Osteoblast (primary cell): ENCODE results near the gene KLHDC7B. TPM values are rescaled to one million over a fixed set of nuclear protein-coding genes. Genes with fewer than 3 reads are reported as not detected.
"Not testable (repeated sequence)": the region's sequence is repeated elsewhere in the genome, so short reads cannot be mapped to it uniquely, and the experiment has no call there.

ENCODE experiments used
- DNase-seq: peaks from one replicate; pipeline ENCODE4 v3.0.0; 2011; ENCODE audit warnings: low spot score, mixed read lengths; ENCODE audit not compliant: insufficient read length; ENCODE audit errors: missing footprints
- H2AFZ ChIP-seq: 2 replicates; pipeline ENCODE4 v1.6.0; 2011; ENCODE audit warnings: mild to moderate bottlenecking, low read length
- H3K27ac ChIP-seq: 2 replicates; pipeline ENCODE4 v1.5.1; 2011; ENCODE audit warnings: mild to moderate bottlenecking, low read depth, low read length, moderate library complexity
- H3K27me3 ChIP-seq: 2 replicates; pipeline ENCODE4 v1.6.0; 2012; ENCODE audit warnings: mild to moderate bottlenecking, control low read depth, inconsistent platforms, low read length, moderate library complexity; ENCODE audit not compliant: insufficient read depth
- H3K36me3 ChIP-seq: 2 replicates; pipeline ENCODE4 v1.5.1; 2011; ENCODE audit warnings: mild to moderate bottlenecking, low read length, control low read depth, moderate library complexity; ENCODE audit not compliant: insufficient read depth
- H3K4me1 ChIP-seq: 2 replicates; pipeline ENCODE4 v1.5.1; 2011; ENCODE audit warnings: mild to moderate bottlenecking, low read length, control low read depth, moderate library complexity; ENCODE audit not compliant: insufficient read depth
- H3K4me2 ChIP-seq: 2 replicates; pipeline ENCODE4 v1.6.0; 2011; ENCODE audit warnings: mild to moderate bottlenecking, low read length; ENCODE audit not compliant: insufficient read depth
- H3K4me3 ChIP-seq: fragments of 200-600 bp; sonication (generic); 3 replicates; pipeline ENCODE4 v1.5.1; 2012; ENCODE audit warnings: mild to moderate bottlenecking, low read length, inconsistent platforms; ENCODE audit not compliant: insufficient read depth
- H3K79me2 ChIP-seq: 2 replicates; pipeline ENCODE4 v1.6.0; 2012; ENCODE audit warnings: mild to moderate bottlenecking, low read length, control low read depth, inconsistent platforms; ENCODE audit not compliant: insufficient read depth
- H3K9me3 ChIP-seq: 2 replicates; pipeline ENCODE4 v1.5.1; 2011; ENCODE audit warnings: low read depth, low read length, control low read depth
- H4K20me1 ChIP-seq: 2 replicates; pipeline ENCODE4 v1.6.0; 2012; ENCODE audit warnings: mild to moderate bottlenecking, low read length, control low read depth; ENCODE audit not compliant: insufficient read depth
- CTCF ChIP-seq: IDR thresholded peaks from 2 replicates; pipeline ENCODE4 v1.5.1; 2011; ENCODE audit warnings: mild to moderate bottlenecking, low read depth, low read length, moderate library complexity; ENCODE audit errors: extremely low read depth
- total RNA-seq: library from RNA; depleted of rRNA; stranded (reverse); fragments of >200 nt; gene quantifications from 2 replicates; pipeline ENCODE4 v1.2.3, GENCODE V29; 2012

Gene KLHDC7B
- total RNA-seq, 1 donor = 0.72 TPM

- Histone ChIP-seq H3K27ac (no peak overlapping the region), H4K20me1 (peaks cover 2% of the 10 kb centered on the region), H3K4me2 (no peak overlapping the region), H3K79me2 (peaks cover 53% of the 10 kb centered on the region), H3K27me3 (no peaks in the 10 kb centered on the region), H3K4me1 (no peaks in the 10 kb centered on the region), H2AFZ (no peak overlapping the region), H3K4me3 (no peak overlapping the region), H3K36me3 (peaks cover 19% of the 10 kb centered on the region), H3K9me3 (no peaks in the 10 kb centered on the region)
- peak; percentile 55 for DNase-seq
- TF ChIP-seq CTCF = no peak
Measured at GRCh38 chr22:50517495-50518260, 28.0 kb upstream of the KLHDC7B start.

DNA sequence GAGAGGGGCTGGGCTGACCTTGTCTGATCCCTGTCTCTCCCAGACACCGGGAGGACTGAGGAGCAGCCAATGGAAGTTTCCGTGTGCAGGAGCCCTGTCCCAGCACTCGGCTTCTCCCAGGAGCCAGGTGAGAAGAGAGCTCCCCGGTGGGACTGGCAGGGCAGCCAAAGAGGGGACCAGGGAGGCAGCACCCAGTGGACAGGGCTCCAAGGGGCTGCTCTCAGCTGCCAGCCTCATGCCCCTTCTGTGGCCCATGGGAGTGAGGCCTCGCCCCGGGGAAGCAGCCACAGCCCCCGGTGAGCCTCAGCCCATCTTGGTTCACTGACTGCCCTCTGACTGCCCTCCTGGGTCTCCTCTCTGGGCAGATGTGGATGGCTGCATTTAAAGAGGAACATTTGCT lies 27.1 kb upstream of the KLHDC7B start:
- peaks cover 53% of the 10 kb centered on the region for H3K79me2 ChIP-seq
- TF ChIP-seq CTCF = no peak
- no peak for DNase-seq
- no peaks in the 10 kb centered on the region for H3K9me3 ChIP-seq
- no peak overlapping the region for H3K4me2 ChIP-seq
- H3K27ac ChIP-seq = no peak overlapping the region
- no peak overlapping the region for H2AFZ ChIP-seq
- H3K27me3 ChIP-seq = no peaks in the 10 kb centered on the region
- peaks cover 10% of the 10 kb centered on the region for H4K20me1 ChIP-seq
- no peak overlapping the region for H3K4me3 ChIP-seq
- no peaks in the 10 kb centered on the region for H3K4me1 ChIP-seq
- peaks cover 28% of the 10 kb centered on the region for H3K36me3 ChIP-seq

- H3K9me3 ChIP-seq = no peaks in the 10 kb centered on the region
- H2AFZ ChIP-seq = no peak overlapping the region
- H3K4me1 ChIP-seq = peaks cover 1% of the 10 kb centered on the region
- no peaks in the 10 kb centered on the region for H3K27me3 ChIP-seq
- H3K4me3 ChIP-seq = no peak overlapping the region
- DNase-seq = peak; percentile 37
- TF ChIP-seq CTCF = no peak
- H3K27ac ChIP-seq = no peak overlapping the region
- H3K4me2 ChIP-seq = no peak overlapping the region
- peaks cover 32% of the 10 kb centered on the region for H3K36me3 ChIP-seq
- peaks cover 15% of the 10 kb centered on the region for H4K20me1 ChIP-seq
- H3K79me2 ChIP-seq = peaks cover 53% of the 10 kb centered on the region
Measured at GRCh38 chr22:50519151-50519550, 26.5 kb upstream of the KLHDC7B start.

- not testable (repeated sequence) for H3K27me3 ChIP-seq, H3K4me2 ChIP-seq, H3K4me1 ChIP-seq, H3K27ac ChIP-seq, H3K9me3 ChIP-seq, DNase-seq, H3K4me3 ChIP-seq, H2AFZ ChIP-seq
- Histone ChIP-seq H4K20me1 (peaks cover 23% of the 10 kb centered on the region), H3K36me3 (peaks cover 32% of the 10 kb centered on the region), H3K79me2 (peaks cover 50% of the 10 kb centered on the region)
Measured at GRCh38 chr22:50520184-50520583, 25.5 kb upstream of the KLHDC7B start.
